ENCODE data around the gene ADIPOR2.

Gene ADIPOR2

DNA sequence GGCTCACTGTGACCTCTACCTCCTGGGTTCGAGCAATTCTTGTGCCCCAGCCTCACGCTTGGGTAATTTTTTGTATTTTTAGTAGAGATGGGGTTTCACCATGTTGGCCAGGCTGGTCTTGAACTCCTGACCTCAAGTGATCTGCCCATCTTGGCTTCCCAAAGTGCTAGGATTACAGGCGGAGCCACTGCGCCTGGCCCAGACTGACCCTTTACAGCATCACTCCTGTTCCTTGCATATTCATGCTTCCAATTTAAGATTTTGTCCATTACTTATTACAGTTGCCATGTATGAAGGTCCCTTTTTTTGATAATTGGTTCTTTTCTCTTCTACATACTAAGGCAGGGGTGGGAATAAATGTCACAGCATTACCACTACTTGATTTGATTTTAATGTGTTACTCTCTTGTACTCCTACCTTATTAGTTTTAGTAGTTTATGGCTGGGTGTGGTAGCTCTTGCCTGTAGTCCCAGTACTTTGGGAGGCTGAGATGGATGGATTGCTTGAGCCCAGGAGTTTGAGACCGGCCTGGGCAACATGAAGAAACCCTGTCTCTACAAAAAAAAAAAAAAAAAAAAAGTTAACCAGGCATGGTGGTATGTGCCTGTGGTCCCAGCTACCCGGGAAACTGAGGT lies 46.9 kb downstream of the ADIPOR2 start:
- DNase-seq (ENCODE audit: low read depth) = no peak

DNA sequence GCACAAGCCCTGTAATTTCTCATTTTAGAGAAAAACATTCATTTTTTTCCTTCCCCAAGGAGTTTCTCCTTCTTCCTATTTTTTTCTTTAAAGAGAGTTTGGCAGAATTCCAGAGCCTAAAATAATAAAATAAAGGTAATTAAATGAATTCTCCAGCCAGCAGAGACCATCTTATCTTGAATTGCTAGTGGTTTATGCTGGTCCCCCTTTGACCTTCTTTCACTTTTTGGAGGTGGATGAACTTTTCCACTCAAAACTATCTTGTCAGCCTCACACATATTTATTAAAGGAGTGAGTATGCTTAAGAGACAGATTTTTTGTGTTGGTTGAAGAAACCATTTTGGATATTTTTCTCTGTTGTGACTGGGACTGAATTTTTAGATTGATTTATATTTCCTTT lies 47.6 kb downstream of the ADIPOR2 start:
- DNase-seq (ENCODE audit: low read depth) = no peak

DNA sequence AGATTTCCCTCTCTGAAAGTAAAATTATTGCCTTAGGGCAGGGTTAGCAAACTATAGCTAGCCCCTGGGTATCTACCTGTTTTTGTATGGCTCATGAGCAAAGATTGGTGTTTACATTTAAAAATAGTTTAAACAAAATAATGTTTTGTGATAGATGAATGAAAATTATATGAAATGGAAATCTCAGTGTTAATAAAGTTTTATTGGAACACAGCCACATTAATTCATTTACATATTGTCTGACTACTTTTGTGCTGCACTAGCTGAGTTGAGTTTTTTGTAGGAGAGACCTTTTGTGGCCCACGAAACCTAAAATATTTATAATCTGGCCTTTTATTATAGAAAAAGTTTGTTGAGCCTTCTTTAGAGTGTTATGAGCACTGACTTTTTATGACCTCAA lies 48.5 kb downstream of the ADIPOR2 start:
- DNase-seq (ENCODE audit: low read depth) = no peak

DNA sequence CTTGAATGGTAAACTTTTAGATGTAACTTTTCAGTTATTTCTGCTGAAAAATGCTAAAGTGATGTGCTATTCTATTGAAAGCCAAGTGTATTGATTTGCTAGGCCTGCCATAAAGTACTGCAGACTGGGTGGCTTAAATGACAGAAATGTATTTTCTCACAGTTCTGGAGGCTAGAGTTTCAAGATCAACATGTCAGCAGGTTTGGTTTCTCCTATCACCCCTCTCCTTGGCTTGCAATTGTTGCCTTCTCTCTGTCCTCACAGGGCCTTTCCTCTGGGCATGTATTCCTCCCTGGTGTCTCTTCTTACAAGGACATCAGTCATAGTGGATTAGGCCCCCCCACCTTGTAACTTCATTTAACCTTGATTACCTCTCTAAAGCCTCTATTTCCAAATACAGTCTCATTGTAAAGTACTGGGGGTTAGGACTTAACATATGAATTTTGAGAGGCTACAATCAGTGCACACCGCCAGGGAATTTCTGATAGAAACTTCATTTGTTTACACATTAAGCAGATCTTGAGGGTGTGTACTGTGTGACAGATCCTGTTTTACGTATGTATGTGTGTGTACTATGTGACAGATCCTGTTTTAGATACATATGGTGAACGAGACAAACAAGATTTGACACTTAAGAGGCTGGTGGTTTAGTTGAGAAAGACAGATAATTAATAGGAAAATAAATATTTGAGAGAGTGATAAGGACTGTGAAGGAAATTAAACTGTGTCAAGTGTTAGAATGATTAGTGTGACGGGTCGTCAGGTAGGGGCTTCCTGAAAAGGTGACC lies 49.5 kb downstream of the ADIPOR2 start:
- DNase-seq (ENCODE audit: low read depth) = no peak

DNA sequence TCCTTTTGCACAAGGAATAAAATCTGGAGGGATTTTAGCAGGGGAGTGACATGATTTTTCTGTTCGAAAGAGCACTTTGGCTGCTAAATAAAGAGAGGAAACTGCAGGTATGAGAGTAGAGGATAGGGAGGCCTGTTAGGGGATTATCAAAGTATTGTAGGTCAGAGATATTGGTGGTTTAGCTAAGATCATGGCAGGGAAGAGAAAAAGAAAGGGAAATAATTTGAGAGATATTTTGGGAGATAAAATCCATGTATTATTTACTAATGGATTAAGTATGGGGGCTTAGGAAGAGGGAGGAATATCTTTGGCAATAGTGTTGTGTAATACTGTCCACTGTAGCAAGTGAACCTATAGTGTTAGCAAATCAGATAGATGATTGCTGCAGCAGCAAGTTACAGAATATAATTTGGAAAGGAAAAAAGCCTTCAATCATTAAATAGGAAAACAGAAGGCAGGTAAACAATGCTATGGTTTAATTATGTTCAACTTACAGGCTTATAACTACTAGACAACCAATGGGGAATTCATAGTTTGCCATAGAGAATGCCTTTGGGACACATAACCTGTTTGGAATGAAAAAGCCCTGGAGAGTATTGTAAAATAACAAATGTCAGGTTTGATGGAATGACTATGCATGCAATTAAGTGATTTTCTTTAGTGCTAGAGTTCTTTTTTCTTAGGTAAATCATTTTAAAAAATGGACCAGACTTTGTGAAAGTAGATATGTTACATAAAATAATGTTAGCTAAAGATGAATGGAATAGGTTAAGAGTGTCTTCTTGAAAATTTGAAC lies 50.5 kb downstream of the ADIPOR2 start:
- no peak for DNase-seq (ENCODE audit: low read depth)

DNA sequence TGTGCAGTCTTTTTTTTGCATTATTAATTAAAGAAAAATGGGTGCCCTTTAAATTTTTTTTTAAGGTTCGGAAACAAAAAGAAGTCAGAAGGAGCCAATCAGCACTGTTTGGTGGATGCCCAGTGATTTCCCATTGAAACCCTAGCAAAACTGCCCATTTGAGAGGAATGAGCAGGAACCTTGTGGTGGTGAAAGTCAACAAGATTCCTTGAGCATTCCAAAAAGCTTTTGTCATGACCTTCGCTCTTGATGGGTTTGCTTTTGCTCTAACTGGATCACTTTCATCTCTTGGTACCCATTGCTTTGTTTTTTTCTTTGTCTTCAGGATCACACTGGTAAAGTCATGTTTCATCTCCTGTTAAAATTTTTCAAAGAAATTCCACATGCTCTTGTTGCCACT lies 54.1 kb downstream of the ADIPOR2 start:
- no peak for DNase-seq (ENCODE audit: low read depth)

DNA sequence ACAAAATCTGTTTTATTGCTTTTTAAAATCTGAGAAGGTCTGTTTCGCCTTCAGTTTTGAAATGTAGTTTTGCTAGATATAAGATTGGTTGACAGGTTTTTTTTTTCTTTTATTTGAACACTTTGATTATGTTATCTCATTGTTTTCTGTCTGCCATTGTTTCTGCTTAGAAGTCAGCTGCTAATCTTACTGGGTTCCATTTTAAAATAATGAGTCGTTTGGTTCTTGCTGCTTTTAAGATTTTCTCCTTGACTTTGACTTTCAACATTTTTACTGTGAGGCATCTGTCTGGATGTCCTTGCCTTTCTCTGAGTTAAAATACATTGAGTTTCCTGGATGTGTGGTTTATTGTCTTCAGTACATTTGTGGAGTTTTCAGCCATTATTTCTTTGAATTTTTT lies 56.7 kb downstream of the ADIPOR2 start:
- no peak for DNase-seq (ENCODE audit: low read depth)

DNA sequence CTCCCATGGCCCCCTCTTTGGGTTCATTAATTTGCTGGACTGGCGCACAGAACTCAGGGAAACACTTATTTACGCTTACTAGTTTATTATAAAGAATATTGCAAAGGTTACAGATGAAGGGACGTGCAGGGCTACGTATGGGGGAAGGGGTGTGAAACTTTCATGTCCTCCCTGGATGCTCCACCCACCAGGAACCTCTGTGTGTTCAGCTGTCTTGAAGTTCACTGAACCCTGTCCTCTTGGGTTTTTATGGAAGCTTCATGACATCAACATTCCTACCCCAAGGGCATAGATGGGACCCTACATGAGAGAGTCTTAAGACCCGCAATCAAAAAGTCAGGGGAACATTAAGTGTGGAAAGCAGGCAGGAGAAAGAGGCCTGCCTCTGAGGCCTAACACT lies 58.1 kb downstream of the ADIPOR2 start:
- DNase-seq (ENCODE audit: low read depth) = no peak

DNA sequence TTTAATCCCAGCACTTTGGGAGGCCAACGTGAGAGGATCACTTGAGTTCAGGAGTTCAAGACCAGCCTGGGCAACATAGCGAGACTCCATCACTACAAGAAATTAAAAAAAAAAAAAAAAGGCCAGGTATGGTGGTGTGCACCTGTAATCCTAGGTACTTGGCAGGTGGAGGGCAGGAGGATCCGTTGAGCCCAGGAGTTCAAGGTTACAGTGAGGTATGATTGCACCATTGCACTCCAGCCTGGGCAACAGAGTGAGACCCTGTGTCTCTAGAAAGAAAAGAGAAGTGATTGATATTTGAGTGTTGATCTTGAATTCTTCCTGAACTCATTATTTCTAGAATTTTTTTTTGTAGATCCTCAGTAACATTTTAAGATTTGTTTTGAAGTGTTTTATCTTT lies 59.4 kb downstream of the ADIPOR2 start:
- no peak for DNase-seq (ENCODE audit: low read depth)

DNA sequence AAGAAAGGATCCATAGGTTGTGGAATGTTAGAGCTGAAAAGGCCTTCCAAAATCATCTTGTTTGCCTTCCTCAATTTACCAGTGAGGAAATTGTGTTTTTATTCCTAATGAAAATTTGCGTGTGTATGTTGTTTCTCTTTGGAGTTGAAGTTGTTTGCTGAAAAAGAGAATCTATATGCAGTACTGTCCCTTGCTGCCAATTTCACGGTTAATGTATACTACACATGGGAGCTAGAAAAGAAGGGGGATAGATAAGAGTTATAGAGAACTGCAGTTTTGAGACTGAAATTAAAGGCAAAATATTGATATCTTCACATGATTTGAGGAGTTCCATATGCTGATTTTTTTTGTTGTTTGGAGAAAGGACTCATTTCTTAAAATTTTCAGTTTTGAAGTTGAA lies 67.5 kb downstream of the ADIPOR2 start:
- no peak for DNase-seq (ENCODE audit: low read depth)

DNA sequence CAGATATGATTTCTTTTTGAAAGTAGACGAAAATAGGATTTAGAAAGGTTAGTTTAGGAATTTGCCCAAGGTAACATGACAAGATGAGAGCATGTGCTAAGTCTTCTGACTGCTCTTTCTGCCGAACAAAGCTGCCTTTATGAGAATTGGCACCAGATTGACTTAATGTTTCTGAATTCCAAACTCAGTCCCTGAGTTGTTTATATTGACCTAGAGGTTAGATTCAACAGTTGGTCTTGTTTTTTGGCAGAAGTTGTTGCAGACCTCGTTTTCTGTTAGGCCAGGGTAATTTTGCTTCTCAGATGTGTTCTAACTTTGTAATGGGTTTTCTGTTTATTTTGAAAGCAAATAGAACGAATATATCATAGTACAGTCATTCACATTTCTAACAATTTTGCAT lies 68.0 kb downstream of the ADIPOR2 start:
- no peak for DNase-seq (ENCODE audit: low read depth)

DNA sequence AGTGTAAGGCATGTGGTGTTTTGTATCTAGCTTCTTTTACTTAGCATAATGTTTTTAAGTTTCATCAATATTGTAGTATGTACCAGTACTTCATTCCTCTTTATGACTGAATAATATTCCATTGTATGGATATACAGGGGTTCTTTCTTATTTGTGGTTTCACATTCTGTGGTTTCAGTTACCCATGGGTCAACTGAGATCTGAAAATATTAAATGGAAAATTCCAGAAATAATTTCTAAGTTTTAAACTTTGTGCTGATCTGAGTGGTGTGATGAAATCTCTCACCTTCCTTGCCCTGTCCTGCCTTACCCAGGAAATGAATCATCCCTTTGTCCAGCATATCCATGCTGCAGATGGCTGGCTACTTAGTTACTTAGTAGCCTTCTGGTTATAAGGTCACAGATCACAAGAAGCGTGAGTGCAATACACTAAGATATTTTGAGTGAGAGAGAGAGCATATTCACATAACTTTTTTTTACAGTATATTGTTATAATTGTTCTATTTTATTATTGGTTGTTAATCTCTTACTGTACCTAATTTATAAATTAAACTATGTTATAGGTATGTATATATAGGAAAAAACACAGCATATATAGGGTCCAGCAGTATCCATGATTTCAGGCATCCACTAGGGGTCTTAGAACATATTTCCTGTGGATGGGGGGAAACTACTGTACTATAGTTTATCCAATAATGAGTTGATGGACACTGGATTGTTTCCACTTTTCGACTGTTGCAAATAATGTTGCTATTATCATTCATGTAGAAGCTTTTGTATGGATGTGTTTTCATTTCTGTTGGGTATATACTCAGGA lies 69.9 kb downstream of the ADIPOR2 start:
- no peak for DNase-seq (ENCODE audit: low read depth)

DNA sequence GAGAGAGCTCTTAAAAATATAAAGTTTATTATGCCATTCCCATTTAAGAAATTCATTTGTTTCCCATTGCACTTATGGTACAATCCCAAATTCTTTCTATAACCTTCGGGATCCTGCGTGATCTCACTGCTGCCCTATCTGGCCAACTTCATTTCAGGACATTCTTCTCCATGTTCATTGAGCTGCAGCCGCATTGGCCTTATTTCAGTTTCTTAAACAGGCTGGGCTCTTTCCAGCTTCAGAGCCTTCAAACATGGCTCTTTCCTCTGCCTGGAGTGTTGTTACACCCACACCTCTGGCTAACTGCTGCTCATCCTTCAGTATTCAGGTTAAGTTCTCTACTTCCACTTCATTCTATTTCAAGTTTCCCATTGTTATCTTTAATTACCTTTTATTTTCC lies 71.0 kb downstream of the ADIPOR2 start:
- DNase-seq (ENCODE audit: low read depth) = no peak

DNA sequence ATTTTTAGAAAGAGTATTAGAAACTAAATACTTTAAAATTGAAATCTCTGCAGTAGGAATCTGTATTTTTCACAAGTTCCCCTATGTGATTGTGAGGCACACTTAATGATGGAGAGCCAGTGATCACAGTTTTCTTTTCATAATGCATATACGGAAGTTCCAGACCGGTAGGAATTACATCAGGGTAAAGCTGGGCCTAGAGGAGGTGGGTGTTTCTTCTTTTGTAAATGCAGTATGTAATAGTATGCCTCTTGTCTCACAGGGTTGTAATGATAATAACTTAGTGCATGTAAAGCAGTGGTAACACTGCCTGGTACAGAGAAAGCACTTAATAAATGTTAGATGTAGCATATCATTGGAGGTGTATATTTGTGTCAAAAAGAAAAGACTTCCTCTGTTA lies 72.3 kb downstream of the ADIPOR2 start:
- no peak for DNase-seq (ENCODE audit: low read depth)

DNA sequence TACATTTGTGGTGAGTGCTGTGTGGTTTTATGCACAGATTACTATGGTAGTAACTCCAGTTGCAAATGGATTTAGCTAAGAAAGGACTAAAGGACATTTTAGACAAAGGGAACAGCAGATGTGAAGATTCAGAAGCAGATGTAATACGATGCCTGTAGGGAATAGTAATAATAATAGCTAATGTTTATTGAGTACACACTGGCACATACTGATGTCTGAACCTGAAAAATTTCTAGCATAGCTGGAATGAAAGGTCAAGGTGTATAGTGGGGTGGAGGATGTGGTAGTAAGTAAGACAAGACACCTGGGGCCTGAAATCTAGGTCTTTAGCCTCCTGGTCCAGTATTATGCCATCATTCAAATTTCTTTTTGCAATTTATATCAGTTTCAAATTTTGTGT lies 75.2 kb downstream of the ADIPOR2 start:
- DNase-seq (ENCODE audit: low read depth) = no peak

DNA sequence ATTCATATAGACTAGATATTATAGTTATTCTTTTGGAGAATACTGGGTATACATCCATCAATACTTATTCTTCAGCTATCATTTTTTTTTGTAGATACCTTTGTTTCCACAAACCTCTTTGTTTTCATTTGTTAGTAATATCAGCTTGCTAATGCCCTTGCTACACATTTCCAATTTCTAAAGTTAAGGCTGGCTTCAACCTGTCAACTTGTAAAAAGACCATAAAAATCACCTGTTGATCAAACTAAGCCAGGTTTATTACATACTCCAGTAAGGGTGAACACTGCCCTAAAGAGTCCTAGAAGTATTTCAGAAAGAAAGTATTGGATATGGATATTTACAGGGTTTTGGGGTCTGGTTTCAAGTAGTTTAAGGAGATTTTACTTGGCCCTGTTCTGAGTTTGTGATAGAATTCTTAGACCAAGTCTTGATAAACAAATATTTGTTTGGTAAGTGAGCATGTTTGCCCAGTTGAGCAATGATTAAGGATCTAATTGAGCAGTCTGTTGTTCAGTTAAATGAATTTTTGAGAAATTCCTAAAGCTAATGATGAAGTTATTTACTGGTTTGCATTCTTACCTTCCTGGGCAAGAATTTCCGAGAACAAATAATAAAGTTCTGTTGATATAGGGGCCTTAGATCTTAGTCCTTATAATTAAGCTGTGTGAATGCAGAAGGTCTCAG lies 76.7 kb downstream of the ADIPOR2 start:
- DNase-seq (ENCODE audit: low read depth) = no peak

DNA sequence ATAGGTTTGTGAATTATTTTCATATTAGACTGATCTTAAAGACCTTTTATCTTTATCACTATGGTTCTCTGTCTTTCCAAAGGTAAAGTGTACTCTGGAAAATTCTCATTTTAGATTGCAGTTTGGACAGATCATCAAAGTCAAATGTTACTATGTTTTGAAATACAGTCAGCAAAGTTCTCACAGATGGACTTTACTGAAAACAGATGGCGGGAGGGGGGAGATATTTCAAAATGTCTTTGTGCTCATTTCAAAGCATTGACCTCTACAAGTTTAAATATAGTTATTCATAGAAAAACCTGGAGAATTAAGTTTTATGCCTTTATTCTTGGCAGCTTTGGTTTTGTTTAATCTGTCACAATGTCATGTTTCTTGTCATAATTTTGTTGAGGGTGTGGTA lies 77.7 kb downstream of the ADIPOR2 start:
- DNase-seq (ENCODE audit: low read depth) = no peak

DNA sequence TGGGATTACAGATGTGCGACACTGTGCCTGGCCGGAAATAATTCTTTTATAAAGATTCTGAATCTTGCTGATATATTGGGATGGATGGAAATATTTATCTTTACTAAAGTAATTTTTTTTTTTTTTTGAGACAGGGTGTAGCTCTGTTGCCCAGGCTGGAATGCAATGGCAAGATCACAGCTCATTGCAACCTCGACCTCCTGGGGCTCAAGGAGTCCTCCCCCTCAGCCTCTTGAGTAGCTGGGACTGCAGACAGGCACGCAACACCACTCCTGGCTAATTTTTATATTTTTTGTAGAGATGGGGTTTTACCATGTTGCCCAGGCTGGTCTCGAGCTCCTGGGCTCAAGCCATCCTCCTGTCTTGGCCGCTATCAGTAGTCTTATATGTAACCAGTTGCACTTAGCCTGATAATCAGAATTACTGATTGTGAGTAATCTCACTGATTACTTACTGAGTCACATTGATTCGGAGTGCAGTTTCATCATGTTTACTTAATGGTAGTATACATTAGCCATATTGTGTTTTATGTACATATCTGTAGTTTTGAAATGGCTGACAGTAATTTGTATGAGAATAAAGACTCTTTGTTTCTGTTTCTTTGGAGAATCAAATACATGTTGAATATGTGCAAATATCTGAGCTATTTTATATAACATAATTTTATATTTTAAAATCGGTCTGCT lies 79.1 kb downstream of the ADIPOR2 start:
- no peak for DNase-seq (ENCODE audit: low read depth)

DNA sequence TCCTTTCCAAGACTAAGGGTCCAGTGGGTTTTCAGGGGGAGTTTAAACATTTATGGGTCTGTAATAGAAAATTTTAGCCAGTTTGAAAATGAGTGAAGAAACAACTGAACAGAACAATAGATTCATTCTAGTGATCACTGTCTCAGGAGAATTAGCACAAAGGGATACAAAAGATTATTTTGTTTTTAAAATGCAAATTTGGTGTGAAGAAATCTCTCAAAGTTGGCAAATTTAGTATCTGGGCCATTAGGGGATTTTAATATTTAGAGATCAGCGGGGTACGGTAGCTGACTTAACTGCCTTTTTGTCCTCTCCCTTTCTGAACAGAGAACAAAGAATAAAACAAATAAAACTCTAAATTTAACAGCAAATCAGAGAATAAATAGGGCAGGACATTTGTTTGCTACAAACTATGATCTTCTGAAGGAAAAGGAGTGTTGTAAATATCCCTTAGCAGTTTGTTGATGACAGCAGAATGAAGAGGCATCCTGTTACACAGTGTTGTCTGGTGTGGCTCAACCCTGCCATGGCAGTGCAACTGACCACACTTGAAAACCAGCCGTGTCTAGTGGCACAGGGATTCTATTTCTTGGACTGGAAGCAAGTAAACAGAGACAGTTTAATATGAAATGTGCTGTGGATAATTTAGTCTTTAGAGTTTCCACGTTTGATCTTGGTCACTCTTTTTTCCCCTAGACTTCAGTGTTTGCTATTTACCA lies 83.2 kb downstream of the ADIPOR2 start:
- no peak for DNase-seq (ENCODE audit: low read depth)

DNA sequence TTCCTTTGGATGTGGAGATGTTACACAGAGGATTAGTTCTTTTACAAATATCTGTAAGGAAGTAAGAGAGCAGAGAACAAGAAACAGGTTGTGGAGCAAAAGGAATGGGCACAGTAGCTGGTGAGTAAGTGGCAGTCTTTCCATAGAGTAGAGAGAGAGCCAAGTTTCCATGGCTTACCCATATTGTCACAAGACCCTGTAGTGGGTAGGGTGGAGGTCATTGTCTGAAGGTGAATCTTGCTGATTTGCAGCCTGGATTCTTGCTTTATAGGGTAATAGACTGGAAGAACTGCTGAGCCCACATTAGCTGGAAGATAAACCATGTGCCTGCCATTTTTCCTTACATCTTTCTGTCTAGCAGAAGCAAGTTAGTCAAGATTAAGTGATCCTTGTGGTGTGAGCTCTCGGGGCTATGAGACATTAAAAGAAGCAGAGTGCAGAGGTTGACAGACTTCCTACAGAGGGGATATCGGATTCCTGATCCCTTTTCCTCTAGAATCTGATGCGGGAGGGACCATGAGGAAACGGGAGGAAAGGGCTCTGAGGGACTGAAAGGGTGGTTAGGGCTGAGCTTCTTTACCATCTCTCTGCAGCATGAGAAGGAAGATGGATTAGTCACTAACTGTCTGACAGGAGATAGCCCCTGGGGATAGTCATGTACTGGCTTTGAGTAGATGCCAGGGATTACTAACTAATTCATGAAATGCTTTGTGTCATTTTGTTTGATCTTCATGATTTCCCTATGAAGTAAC lies 85.5 kb downstream of the ADIPOR2 start:
- no peak for DNase-seq (ENCODE audit: low read depth)
